MCF 10A (cell line): ENCODE data around the gene RAD9A. TPM values are rescaled to one million over a fixed set of nuclear protein-coding genes. Genes with fewer than 3 reads are reported as not detected.

Experiments used
- BruUV-seq: library from RNA; stranded (reverse); fragments of 400-500 nt; replicated peaks from 2 replicates; lab custom pipeline; 2021; lab: Mats Ljungman, UMichigan
- CTCF ChIA-PET: fragments of 300-600 bp; sonication (Branson Sonifier 250); formaldehyde crosslinking; extraction: SDS; loops from one replicate; lab custom pipeline; 2021; ENCODE audit warnings: antibody characterized with exemption, inconsistent platforms; lab: Yijun Ruan, JAX
- POLR2A ChIA-PET: fragments of 300-600, 350-650 bp; sonication (Branson Sonifier 250); formaldehyde crosslinking; extraction: SDS; loops from one replicate; lab custom pipeline; 2020; ENCODE audit warnings: antibody characterized with exemption, inconsistent platforms; lab: Yijun Ruan, JAX
- DNase-seq: peaks from one replicate; pipeline ENCODE4 v3.0.0-alpha.2; 2018; ENCODE audit not compliant: unreplicated experiment
- H3K27ac Mint-ChIP-seq: one replicate; pipeline ENCODE4 v1.8.0; 2022; ENCODE audit warnings: mild to moderate bottlenecking, low read depth, mixed read lengths; ENCODE audit not compliant: unreplicated experiment
- H3K27me3 Mint-ChIP-seq: one replicate; pipeline ENCODE4 v1.8.0; 2022; ENCODE audit warnings: mixed read lengths; ENCODE audit not compliant: insufficient read depth, unreplicated experiment
- H3K36me3 Mint-ChIP-seq: one replicate; pipeline ENCODE4 v1.8.0; 2022; ENCODE audit warnings: mild to moderate bottlenecking, moderate library complexity, mixed read lengths; ENCODE audit not compliant: insufficient read depth, unreplicated experiment
- H3K4me1 Mint-ChIP-seq: one replicate; pipeline ENCODE4 v1.8.0; 2022; ENCODE audit warnings: mixed read lengths; ENCODE audit not compliant: insufficient read depth, unreplicated experiment
- H3K4me3 Mint-ChIP-seq: one replicate; pipeline ENCODE4 v1.8.0; 2022; ENCODE audit warnings: mild to moderate bottlenecking, moderate library complexity, mixed read lengths; ENCODE audit not compliant: unreplicated experiment
- H3K9me3 Mint-ChIP-seq: one replicate; pipeline ENCODE4 v1.8.0; 2022; ENCODE audit warnings: mixed read lengths; ENCODE audit not compliant: unreplicated experiment
- CTCF ChIP-seq: fragments of 200-600 bp; IDR thresholded peaks from one replicate; pipeline ENCODE4 v1.8.0; 2022; ENCODE audit warnings: antibody characterized with exemption, mild to moderate bottlenecking; ENCODE audit not compliant: unreplicated experiment
- intact Hi-C: fragments of 100-400 bp; cut with micrococcal nuclease; formaldehyde crosslinking; loops from 2 replicates; pipeline ENCODE4 v1.14.1; 2022
- total RNA-seq: library from RNA; stranded (reverse); gene quantifications from 2 replicates; pipeline ENCODE4 v1.2.3, GENCODE V29; 2022

Gene RAD9A
- total RNA-seq, 1 experiment from 2014 or later: 9.9 TPM

GRCh38 chr11:67345920-67346819 is 45.6 kb upstream of the RAD9A start:
- TF ChIP-seq CTCF: peak; percentile 57
- CTCF ChIA-PET: interaction anchor here (0.6 to 4.0 kb wide), 24 partner anchors 7 to 192 kb away, joined by 3 to 57 read pairs (median 4); partner anchors contain the start of gene PPP1CA
- H3K27ac Mint-ChIP-seq: peak overlapping the region; percentile 97
- H3K9me3 Mint-ChIP-seq: no peaks in the 10 kb centered on the region
- no peaks in the 10 kb centered on the region for H3K27me3 Mint-ChIP-seq
- POLR2A ChIA-PET: interaction anchor here (0.6 to 3.7 kb wide), 34 partner anchors 8 to 503 kb away, joined by 3 to 29 read pairs (median 4); partner anchors contain the start of genes ANKRD13D, CLCF1, POLD4 and PPP1CA
- DNase-seq: peak; percentile 92
- H3K4me3 Mint-ChIP-seq: peak overlapping the region; percentile 42
- peaks cover 37% of the 10 kb centered on the region for H3K4me1 Mint-ChIP-seq
- TSS peak; percentile 27 for BruUV-seq
- intact Hi-C loops: loop anchor here (5.0 kb wide), 1 partner anchor 36 kb away; no protein-coding TSS in a partner anchor
- H3K36me3 Mint-ChIP-seq: peaks cover 6% of the 10 kb centered on the region

- TF ChIP-seq CTCF: no peak
- ChIA-PET POLR2A (interaction anchor here (0.6 to 1.3 kb wide), 3 partner anchors 31 to 193 kb away, joined by 3 to 4 read pairs (median 3); no protein-coding TSS in a partner anchor), CTCF (interaction anchor here (0.6 to 18.6 kb wide), 8 partner anchors 27 to 458 kb away, joined by 3 to 659 read pairs (median 6); partner anchors contain the start of genes CLCF1 and RAD9A)
- BruUV-seq: no TSS peak
- no peak for DNase-seq
- intact Hi-C loops: loop anchor here (5.0 kb wide), 1 partner anchor 34 kb away; no protein-coding TSS in a partner anchor
- H3K4me3 Mint-ChIP-seq: no peak overlapping the region
- no peaks in the 10 kb centered on the region for H3K27me3 Mint-ChIP-seq
- peaks cover 37% of the 10 kb centered on the region for H3K4me1 Mint-ChIP-seq
- H3K9me3 Mint-ChIP-seq: no peaks in the 10 kb centered on the region
- peak overlapping the region; percentile 84 for H3K27ac Mint-ChIP-seq
- peaks cover 12% of the 10 kb centered on the region for H3K36me3 Mint-ChIP-seq
Observed at GRCh38 chr11:67347964-67348749, 43.6 kb upstream of the RAD9A start.

- ChIA-PET CTCF (interaction anchor here (0.7 to 18.6 kb wide), 6 partner anchors 28 to 88 kb away, joined by 3 to 659 read pairs (median 4); partner anchors contain the start of gene CLCF1), POLR2A (interaction anchor here (0.7 to 1.3 kb wide), 4 partner anchors 10 to 43 kb away, joined by 3 to 6 read pairs (median 4); partner anchors contain the start of gene RAD9A)
- Mint-ChIP-seq H3K27me3 (no peaks in the 10 kb centered on the region), H3K4me3 (no peak overlapping the region), H3K36me3 (peaks cover 12% of the 10 kb centered on the region), H3K9me3 (no peaks in the 10 kb centered on the region), H3K4me1 (peaks cover 40% of the 10 kb centered on the region), H3K27ac (peak overlapping the region; percentile 84)
- DNase-seq: no peak
- no peak for TF ChIP-seq CTCF
- no TSS peak for BruUV-seq
- intact Hi-C loops: loop anchor here (5.0 kb wide), 1 partner anchor 33 kb away; no protein-coding TSS in a partner anchor
Observed at GRCh38 chr11:67349036-67349435, 42.8 kb upstream of the RAD9A start.
